PFSK-1 (cell line): ENCODE results near the gene TMEM154. TPM values are rescaled to one million over a fixed set of nuclear protein-coding genes. Genes with fewer than 3 reads are reported as not detected.

Experiments used
- FOXP2 ChIP-seq: optimal IDR thresholded peaks from 2 replicates; pipeline ENCODE3; 2011; ENCODE audit warnings: borderline replicate concordance, control low read depth, inconsistent platforms; ENCODE audit not compliant: insufficient read depth; ENCODE audit errors: extremely low read length, extremely low read depth
- POLR2AphosphoS5 ChIP-seq: IDR thresholded peaks from 2 replicates; pipeline ENCODE4 v1.6.1; 2012; ENCODE audit warnings: low read depth, mild to moderate bottlenecking, control low read depth, low read length, moderate library complexity
- REST ChIP-seq, 2 experiments: IDR thresholded peaks; 2 replicates each; pipeline versions ENCODE4 v1.6.1 to v1.8.0; 2011 to 2012; ENCODE audit warnings: low read depth in 2 of 2, low read length in 2 of 2, control low read depth in 1 of 2, inconsistent platforms in 1 of 2, mild to moderate bottlenecking in 1 of 2, moderate library complexity in 1 of 2; ENCODE audit not compliant: insufficient read depth in 1 of 2
- SIN3A ChIP-seq: IDR thresholded peaks from 2 replicates; pipeline ENCODE4 v1.6.1; 2012; ENCODE audit warnings: mild to moderate bottlenecking, low read length, moderate library complexity, borderline replicate concordance; ENCODE audit not compliant: insufficient read depth
- TAF1 ChIP-seq: IDR thresholded peaks from 2 replicates; pipeline ENCODE4 v1.6.1; 2012; ENCODE audit warnings: low read length, control low read depth, borderline replicate concordance; ENCODE audit not compliant: insufficient read depth
- polyA plus RNA-seq: library from polyadenylated mRNA; unstranded; fragments of >200 nt; gene quantifications from one replicate; pipeline ENCODE4 v1.2.1, GENCODE V29; 2012; ENCODE audit warnings: low read depth, missing spikeins; ENCODE audit not compliant: insufficient read length

TMEM154 gene, protein sequence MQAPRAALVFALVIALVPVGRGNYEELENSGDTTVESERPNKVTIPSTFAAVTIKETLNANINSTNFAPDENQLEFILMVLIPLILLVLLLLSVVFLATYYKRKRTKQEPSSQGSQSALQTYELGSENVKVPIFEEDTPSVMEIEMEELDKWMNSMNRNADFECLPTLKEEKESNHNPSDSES
- polyA plus RNA-seq = 0.10 TPM

DNA sequence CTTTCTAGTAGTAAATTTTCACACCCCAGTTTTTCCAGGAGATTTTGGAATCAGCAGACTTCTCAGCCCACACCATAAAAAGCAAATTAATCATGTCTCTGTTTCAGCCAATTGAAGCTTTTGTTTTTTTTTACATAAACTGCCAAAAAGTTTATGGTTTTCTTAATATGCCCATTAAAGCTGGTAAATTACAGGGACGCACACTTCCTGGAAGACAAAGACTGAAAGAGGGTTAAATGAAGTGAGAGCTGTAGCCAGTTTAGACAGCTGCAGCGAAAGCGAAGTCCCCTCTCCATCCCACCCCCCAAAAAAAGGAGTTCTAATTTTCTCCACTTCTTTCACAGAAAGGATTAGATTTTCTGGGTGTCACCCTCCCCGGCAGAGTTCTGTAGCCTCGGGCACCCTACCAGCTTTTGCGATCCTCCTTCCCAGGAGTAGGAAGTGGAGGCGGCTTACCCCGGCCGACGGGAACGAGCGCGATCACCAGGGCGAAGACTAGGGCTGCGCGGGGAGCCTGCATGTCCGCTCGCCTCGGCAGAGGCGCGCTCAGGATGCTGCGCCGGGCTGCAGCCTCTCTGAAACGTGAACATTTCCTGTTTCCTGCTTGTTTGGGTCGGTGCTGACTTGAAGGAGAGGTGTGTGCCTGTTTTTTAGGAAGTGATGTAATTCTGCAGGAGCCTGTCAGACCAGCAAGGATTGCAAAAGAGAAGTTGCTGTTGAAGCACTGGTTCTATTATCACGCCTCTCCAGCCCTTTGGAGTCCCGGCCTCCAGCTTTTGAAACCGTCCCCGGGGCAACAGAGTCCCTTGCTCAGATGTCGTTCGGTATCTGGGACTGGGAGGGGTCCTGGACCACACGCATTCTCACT is at the start of gene TMEM154:
TSS of gene TMEM154 (minus strand) at position 584 of the 868 bp plus-strand sequence. CDS start at position 520, 64 bp downstream.
- TF ChIP-seq FOXP2 (no peak), POLR2AphosphoS5 (no peak), TAF1 (no peak), REST (IDR thresholded peaks at IDR 0.05; ENCODE audit: insufficient read depth in 1 of 2, low read depth in 2 of 2, low read length in 2 of 2) (no peak), SIN3A (no peak)

DNA sequence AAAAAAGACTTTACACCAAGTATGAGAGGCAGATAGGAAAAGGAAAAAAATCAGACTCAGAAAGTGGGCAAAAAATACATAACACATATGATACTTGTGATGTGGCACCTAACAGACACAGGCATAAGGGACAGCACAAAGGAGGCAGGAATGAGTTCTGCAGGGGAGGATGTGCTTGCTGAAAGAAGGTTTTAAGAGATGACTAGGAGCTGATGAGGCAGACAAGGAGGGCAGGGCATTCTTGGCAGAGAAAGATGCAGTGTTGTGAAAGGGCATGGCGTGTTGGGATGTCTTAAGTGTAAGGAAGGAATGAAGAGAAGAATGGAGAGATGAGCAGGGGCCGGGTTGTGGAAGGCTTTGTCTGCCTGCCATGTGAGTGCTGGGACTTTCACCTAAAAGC is 49.7 kb upstream of the TMEM154 start:
- TF ChIP-seq POLR2AphosphoS5 (no peak), FOXP2 (no peak), REST (IDR thresholded peaks at IDR 0.05; ENCODE audit: insufficient read depth in 1 of 2, low read depth in 2 of 2, low read length in 2 of 2) (no peak), TAF1 (no peak), SIN3A (no peak)

- TF ChIP-seq TAF1 (no peak), SIN3A (no peak), FOXP2 (no peak), REST (IDR thresholded peaks at IDR 0.05; ENCODE audit: insufficient read depth in 1 of 2, low read depth in 2 of 2, low read length in 2 of 2) (no peak), POLR2AphosphoS5 (no peak)
These were observed 48.5 kb upstream of the TMEM154 start for GRCh38 chr4:152728343-152728742.

- TF ChIP-seq SIN3A (no peak), POLR2AphosphoS5 (no peak), TAF1 (no peak), FOXP2 (no peak), REST (IDR thresholded peaks at IDR 0.05; ENCODE audit: insufficient read depth in 1 of 2, low read depth in 2 of 2, low read length in 2 of 2) (no peak)
These were observed 48.0 kb upstream of the TMEM154 start for GRCh38 chr4:152727784-152728183.
